ENCODE results near the gene ERVV-1.
"Not testable (repeated sequence)": the region's sequence is repeated elsewhere in the genome, so short reads cannot be mapped to it uniquely, and the experiment has no call there.

Gene ERVV-1

GRCh38 chr19:53028306-53028705, 14.6 kb downstream of the ERVV-1 start:
- not testable (repeated sequence) for DNase-seq (ENCODE audit: low spot score)

DNA sequence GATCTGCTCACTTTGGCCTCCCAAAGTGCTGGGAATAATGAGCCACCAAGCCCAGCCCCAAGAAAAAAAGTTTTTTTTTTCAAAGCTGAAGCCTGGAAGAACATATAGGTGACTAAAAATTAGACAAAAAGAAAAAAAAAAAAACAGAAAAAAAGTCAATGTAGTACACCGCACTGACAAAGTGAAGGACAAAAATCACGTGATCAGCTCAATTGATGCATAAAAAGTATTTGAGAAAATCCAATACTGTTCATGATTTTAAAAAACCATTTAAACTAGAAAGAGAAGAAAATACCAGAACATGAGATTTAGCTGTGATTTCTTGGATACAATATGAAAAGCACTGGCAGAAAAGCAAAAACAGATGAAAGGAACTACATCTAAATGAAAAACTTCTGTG, 20.3 kb downstream of the ERVV-1 start:
- DNase-seq (ENCODE audit: low spot score), result no peak

GRCh38 chr19:53034948-53035675, 21.4 kb downstream of the ERVV-1 start:
- DNase-seq (ENCODE audit: low spot score), result no peak

DNA sequence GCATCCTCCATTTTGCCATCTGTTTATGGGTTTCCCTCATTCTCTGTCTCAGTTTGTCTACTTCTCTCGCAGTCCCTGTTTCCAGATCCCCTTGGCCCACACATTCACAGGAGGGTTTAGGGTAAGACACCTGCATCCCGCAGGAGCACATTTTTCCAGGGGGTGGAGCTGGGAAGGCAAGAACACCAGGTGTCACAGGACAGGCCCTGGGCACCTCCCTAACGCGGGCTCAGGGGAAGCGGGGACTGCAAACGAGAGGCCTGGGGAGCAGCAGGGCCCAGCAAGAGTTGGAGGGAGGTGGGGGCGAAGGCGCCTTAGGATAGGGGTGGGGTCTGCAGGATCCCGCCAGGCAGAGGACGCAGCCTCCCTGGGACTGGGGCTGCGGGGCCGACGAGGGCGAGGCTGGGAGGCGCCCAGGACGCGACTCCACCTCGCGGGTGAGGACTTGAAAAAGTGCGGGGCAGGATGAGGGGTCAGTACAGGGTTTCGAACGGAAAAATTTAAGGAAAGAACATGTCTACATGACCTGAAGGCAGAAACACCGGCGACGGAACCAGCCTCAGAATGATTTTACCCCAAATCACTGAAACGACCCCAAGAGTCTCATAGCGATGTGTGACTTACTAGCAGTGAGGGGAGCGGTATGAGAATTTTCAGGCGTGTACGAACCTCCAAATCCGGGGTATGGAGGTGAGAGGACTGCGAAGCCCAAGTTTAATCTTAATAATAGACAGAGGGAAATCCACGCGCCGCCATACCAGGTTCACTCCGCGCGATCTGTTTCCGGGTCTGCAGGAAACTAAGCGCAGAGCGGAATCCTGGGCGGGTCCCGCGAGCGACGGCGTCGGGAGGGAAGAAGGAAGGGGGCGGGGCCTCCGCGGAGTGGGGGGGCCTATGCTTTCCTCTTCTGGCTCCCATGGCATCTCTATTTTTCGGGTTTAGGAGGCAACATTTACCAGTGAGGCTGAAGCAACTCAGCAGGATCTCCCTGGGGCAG, 23.7 kb downstream of the ERVV-1 start:
- DNase-seq (ENCODE audit: low spot score), result no peak

DNA sequence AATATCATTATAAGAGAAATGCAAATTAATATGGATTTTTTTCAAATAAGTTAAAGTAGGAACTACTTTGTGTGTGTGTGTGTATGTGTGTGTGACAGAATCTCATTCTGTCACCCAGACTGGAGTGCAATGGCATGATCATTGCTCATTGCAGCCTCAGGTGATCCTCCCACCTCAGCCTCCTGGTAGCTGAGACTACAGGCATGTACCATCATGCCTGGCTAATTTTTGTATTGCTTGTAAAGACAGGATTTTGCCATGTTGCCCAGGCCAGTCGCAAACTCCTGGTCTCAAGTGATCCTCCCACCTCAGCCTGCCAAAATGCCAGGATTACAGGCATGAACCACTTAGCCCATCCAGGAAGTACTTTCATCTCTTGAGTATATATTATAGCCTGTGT, 27.6 kb downstream of the ERVV-1 start:
- DNase-seq (ENCODE audit: low spot score), result no peak

DNA sequence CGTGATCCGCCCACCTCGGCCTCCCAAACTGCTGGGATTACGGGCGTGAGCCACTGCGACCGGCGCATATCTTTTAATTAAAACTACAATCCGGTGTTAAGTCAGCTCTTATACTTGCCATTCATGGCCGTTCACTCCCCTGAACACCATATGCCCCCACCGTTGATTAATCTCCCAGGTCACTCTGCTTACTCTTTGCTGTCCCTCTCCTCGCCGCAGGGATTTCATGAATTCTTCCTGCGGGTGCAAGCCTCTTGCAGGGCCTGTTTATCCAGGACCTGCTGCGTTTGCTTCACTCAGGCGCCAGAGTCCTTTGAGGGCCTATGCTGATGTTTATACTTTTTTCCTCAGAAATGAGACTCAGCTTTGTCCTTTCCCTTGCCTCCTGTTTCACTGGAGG, 31.8 kb downstream of the ERVV-1 start:
- DNase-seq (ENCODE audit: low spot score), result no peak

DNA sequence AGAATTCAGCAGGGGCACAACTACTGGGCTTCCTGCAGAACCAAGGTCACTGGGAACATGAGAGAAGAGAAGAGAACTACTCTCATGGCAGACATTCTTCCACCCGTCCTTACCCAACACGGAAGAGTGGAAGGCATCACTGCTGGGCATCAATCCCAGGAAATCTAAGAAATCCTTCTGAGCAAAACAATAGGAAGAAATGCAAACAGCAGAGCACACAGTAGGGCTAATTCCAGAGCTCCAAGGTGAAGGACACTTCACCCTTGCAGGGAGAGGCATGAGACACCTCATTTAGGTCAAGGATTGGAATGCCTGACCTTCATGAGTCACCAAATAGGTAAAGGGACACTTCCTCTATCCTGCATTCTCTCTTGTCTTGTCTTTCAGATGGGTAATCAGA, 33.7 kb downstream of the ERVV-1 start:
- DNase-seq (ENCODE audit: low spot score), result no peak

GRCh38 chr19:53055117-53055516, 41.4 kb downstream of the ERVV-1 start:
- no peak for DNase-seq (ENCODE audit: low spot score)

DNA sequence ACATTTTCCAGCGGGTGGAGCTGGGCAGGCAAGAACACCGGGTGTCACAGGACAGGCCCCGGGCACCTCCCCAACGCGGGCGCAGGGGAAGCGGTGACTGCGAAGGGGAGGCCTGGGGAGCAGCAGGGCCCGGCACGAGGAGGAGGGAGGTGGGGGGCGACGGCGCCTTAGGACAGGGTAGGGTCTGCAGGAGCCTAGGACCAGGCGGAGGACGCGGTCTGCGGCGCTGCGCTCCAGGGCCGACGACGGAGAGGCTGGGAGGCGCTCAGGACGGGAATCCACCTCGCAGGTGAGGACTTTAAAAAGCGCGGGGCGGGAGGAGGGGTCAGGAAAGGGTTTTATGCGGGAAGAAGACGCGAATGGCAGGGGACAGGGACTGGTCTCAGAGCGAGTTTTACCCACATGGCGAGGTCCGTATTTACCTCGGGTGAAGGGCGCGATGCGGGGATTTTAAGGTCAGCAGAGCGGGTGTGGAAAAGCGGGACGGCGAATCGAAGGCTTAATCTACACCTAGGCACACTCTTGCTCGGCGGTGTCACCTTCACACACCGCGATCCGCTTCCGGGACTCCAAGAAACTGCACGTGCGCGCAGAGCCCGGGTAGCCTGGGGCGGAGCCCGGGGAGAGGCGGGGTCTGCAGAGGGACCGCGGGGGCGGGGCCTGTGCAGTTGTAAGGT, 44.3 kb downstream of the ERVV-1 start:
- DNase-seq (ENCODE audit: low spot score), result no peak
